WTC11 (cell line): ENCODE measurements around the gene CTNNA1.

Experiments used
- CTCF ChIP-seq: fragments of 200-600 bp; IDR thresholded peaks from 2 replicates; pipeline ENCODE4 v1.8.0; 2022; ENCODE audit warnings: antibody characterized with exemption
- ELF4 ChIP-seq: sonication (generic); formaldehyde crosslinking; IDR thresholded peaks from 2 replicates; pipeline ENCODE4 v1.8.1; 2022; ENCODE audit warnings: low read depth, mild to moderate bottlenecking, moderate library complexity, missing genetic modification reagents
- FOXJ3 ChIP-seq: sonication (generic); formaldehyde crosslinking; IDR thresholded peaks from 2 replicates; pipeline ENCODE4 v1.9.0; 2021; ENCODE audit warnings: missing genetic modification reagents, mild to moderate bottlenecking, borderline replicate concordance
- IRF1 ChIP-seq: sonication (generic); formaldehyde crosslinking; IDR thresholded peaks from 2 replicates; pipeline ENCODE4 v1.8.0; 2023; ENCODE audit warnings: missing genetic modification reagents
- JUN ChIP-seq: sonication (generic); formaldehyde crosslinking; IDR thresholded peaks from 2 replicates; pipeline ENCODE4 v1.8.0; 2023; ENCODE audit warnings: mild to moderate bottlenecking, missing genetic modification reagents
- MAX ChIP-seq: sonication (generic); formaldehyde crosslinking; IDR thresholded peaks from 2 replicates; pipeline ENCODE4 v1.8.0; 2022; ENCODE audit warnings: mild to moderate bottlenecking, missing genetic modification reagents
- NFYB ChIP-seq: sonication (generic); formaldehyde crosslinking; conservative IDR thresholded peaks from 2 replicates; pipeline ENCODE4 v1.8.0; 2022; ENCODE audit warnings: low read depth, missing genetic modification reagents
- SP1 ChIP-seq: sonication (generic); formaldehyde crosslinking; conservative IDR thresholded peaks from 2 replicates; pipeline ENCODE4 v1.8.1; 2022; ENCODE audit warnings: missing genetic modification reagents
- STAT6 ChIP-seq: sonication (generic); formaldehyde crosslinking; conservative IDR thresholded peaks from 2 replicates; pipeline ENCODE4 v1.8.1; 2023; ENCODE audit warnings: mild to moderate bottlenecking, low read depth, missing genetic modification reagents, moderate library complexity
- ZNF232 ChIP-seq: sonication (generic); formaldehyde crosslinking; IDR thresholded peaks from 2 replicates; pipeline ENCODE4 v1.8.0; 2022; ENCODE audit warnings: mild to moderate bottlenecking, missing genetic modification reagents
- ZNF281 ChIP-seq: sonication (generic); formaldehyde crosslinking; IDR thresholded peaks from 2 replicates; pipeline ENCODE4 v1.8.0; 2023; ENCODE audit warnings: mild to moderate bottlenecking, missing genetic modification reagents

GRCh38 chr5:138946241-138946623 is 193.0 kb downstream of the CTNNA1 start:
- TF ChIP-seq STAT6 (CRISPR knock-in tag), result no peak
- TF ChIP-seq ZNF281 (CRISPR knock-in tag), result no peak
- TF ChIP-seq CTCF, result no peak
- TF ChIP-seq ZNF232 (CRISPR knock-in tag), result no peak
- no peak for TF ChIP-seq MAX (CRISPR knock-in tag)
- TF ChIP-seq NFYB, result no peak
- no peak for TF ChIP-seq SP1 (CRISPR knock-in tag)
- no peak for TF ChIP-seq ELF4 (CRISPR knock-in tag)
- no peak for TF ChIP-seq FOXJ3
- TF ChIP-seq JUN (CRISPR knock-in tag), result no peak
- no peak for TF ChIP-seq IRF1 (CRISPR knock-in tag)
